Measurements from ENCODE around the gene ZNF536. TPM values are rescaled to one million over a fixed set of nuclear protein-coding genes. Genes with fewer than 3 reads are reported as not detected.

Gene ZNF536
- total RNA-seq, 1 experiment from 2014 or later: 0.35 TPM

GRCh38 chr19:30386551-30387143 lies 14.5 kb downstream of the ZNF536 start:
- Mint-ChIP-seq H3K9me3 (no peaks in the 10 kb centered on the region), H3K27ac (no peak overlapping the region)
- CTCF ChIA-PET: no interaction called here

More at GRCh38 chr19:30386551-30387143, 14.5 kb downstream of the ZNF536 start:
- peaks cover 5% of the 10 kb centered on the region; the same call in 1 of the 2 replicates for H3K27me3 Mint-ChIP-seq (ENCODE audit: low read depth)
- TF ChIP-seq IRF2 (CRISPR knock-in tag; IDR thresholded peaks at IDR 0.05; ENCODE audit: borderline replicate concordance, low read depth): no peak
- TF ChIP-seq EMX1 (CRISPR knock-in tag; IDR thresholded peaks at IDR 0.05): no peak
- no peak for TF ChIP-seq ZNF425 (CRISPR knock-in tag; conservative IDR thresholded peaks at IDR 0.05)
- TF ChIP-seq PRRX2 (CRISPR knock-in tag; IDR thresholded peaks at IDR 0.05): no peak
- no peak for TF ChIP-seq ZNF281 (CRISPR knock-in tag; IDR thresholded peaks at IDR 0.05)
- no peak for TF ChIP-seq ZNF121 (CRISPR knock-in tag; IDR thresholded peaks at IDR 0.05)
- no peak for TF ChIP-seq ELF4 (CRISPR knock-in tag; IDR thresholded peaks at IDR 0.05; ENCODE audit: low read depth)
- no peak for TF ChIP-seq MXD4 (CRISPR knock-in tag; IDR thresholded peaks at IDR 0.05; ENCODE audit: borderline replicate concordance)
- TF ChIP-seq GTF2I (CRISPR knock-in tag; conservative IDR thresholded peaks at IDR 0.05): no peak
- TF ChIP-seq NFATC4 (CRISPR knock-in tag; IDR thresholded peaks at IDR 0.05): no peak
- no peak for TF ChIP-seq ZNF512 (CRISPR knock-in tag; IDR thresholded peaks at IDR 0.05; ENCODE audit: borderline replicate concordance)
- no peak for TF ChIP-seq ZBTB43 (CRISPR knock-in tag; IDR thresholded peaks at IDR 0.05)
- no peak for TF ChIP-seq TP53 (CRISPR knock-in tag; IDR thresholded peaks at IDR 0.05)
- H3K36me3 Mint-ChIP-seq: no peaks in the 10 kb centered on the region
- POLR2A ChIA-PET: no interaction called here
- H3K4me3 Mint-ChIP-seq: no peak overlapping the region
- DNase-seq (ENCODE audit: low spot score): no peak
- ATAC-seq: no peak
- peaks cover 22% of the 10 kb centered on the region for H3K4me1 Mint-ChIP-seq
